ENCODE measurements around the gene PPM1F. TPM values are rescaled to one million over a fixed set of nuclear protein-coding genes. Genes with fewer than 3 reads are reported as not detected.

The PPM1F gene
- total RNA-seq, 2 donors from 2014 or later, result 33.1 TPM

DNA sequence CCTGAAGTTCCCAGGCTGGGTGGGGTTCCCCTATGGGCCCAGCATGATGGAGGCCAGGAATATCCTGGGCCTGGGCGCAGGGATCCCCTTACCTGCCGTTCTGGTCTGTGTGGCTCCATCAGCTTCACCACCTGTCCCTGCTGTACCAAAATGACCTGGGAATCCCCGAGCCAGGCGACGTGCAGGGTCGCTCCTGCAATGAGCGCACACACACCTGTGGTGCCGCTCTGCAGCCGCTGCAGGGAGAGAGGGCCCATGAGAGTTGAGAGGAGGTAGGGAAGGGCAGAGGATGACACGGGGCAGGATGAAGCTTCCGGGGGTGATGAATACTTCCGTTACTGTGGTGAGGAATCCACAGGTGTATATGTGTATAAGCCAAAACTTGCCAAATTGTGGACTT is 21.6 kb downstream of the PPM1F start:
- ATAC-seq (no peak), DNase-seq (no peak)
- intact Hi-C loops (cut with DNase I), result loop anchor here in 1 of 2 donors (10.0 kb wide), 1 partner anchor 156 kb away; no protein-coding TSS in a partner anchor

DNA sequence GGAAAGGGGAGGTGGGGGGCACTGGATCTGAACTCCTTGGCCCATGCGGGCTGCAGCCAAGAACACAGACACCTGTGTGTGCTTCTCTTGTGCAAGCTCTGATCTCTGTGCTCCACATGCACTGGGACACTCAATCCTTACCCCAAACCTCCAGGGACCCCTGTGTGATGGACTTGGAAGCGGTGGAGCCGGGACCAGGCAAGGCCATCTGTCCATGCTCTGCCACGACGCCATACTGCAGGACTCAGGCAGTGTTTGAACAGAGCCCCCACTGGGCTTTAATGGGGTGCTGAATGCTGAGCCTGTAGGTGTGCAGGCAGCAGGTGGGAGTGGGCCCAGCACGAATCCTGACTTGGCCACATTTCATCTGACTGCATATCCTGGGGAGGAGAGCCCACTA is 23.4 kb downstream of the PPM1F start:
- DNase-seq (no peak), ATAC-seq (no peak)

GRCh38 chr22:21928048-21928447 is 24.6 kb downstream of the PPM1F start:
- no peak for ATAC-seq
- intact Hi-C loops (cut with DNase I), result no loop called here
- DNase-seq, result no peak

More for the DNA sequence above, 23.4 kb downstream of the PPM1F start:
- intact Hi-C loops (cut with DNase I), result no loop called here

DNA sequence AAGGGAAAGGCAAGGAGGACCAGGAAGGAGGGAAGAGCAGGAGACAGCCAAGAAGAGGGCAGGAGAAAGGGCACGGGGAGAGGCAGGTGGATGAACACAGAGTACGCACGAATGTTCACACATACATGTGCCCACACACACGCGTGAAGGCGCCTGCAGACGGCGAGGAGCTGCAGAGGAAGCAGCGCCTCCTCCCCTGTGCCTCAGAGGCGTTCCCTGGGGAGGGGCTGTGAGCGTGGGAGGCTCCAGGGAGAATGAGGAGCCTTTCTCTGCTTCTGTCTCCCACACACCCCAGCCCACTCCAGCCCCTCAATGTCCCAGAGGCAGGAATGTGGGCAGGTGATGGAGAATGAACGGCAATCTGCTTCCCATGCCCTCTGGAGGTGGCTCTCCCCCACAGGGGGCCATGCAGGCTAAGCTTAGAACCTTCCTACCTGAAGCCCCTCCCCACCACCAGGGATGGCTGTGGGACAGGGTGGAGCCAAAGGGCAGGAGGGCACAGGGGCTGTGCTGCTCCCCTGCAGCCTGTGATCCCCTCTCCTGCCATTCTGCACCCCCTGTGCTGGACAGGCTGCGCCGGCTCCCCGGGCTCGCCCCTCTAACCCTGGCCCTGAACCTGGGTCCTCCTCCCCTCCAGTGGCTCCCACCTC is 25.3 kb downstream of the PPM1F start:
- intact Hi-C loops (cut with DNase I), result no loop called here
- DNase-seq, result no peak
- no peak for ATAC-seq

- intact Hi-C loops (cut with DNase I), result no loop called here
- no peak for ATAC-seq
- no peak for DNase-seq
These were observed 25.9 kb downstream of the PPM1F start for GRCh38 chr22:21926728-21927127.

- intact Hi-C loops (cut with DNase I), result no loop called here
- no peak for ATAC-seq
- no peak for DNase-seq
These were observed 29.5 kb downstream of the PPM1F start for GRCh38 chr22:21923163-21923561.

- ATAC-seq (no peak), DNase-seq (no peak)
- intact Hi-C loops (cut with DNase I), result no loop called here
These were observed 30.1 kb downstream of the PPM1F start for GRCh38 chr22:21922370-21923162.

GRCh38 chr22:21921729-21922128 is 30.9 kb downstream of the PPM1F start:
- DNase-seq (no peak), ATAC-seq (no peak)
- intact Hi-C loops (cut with DNase I), result no loop called here

DNA sequence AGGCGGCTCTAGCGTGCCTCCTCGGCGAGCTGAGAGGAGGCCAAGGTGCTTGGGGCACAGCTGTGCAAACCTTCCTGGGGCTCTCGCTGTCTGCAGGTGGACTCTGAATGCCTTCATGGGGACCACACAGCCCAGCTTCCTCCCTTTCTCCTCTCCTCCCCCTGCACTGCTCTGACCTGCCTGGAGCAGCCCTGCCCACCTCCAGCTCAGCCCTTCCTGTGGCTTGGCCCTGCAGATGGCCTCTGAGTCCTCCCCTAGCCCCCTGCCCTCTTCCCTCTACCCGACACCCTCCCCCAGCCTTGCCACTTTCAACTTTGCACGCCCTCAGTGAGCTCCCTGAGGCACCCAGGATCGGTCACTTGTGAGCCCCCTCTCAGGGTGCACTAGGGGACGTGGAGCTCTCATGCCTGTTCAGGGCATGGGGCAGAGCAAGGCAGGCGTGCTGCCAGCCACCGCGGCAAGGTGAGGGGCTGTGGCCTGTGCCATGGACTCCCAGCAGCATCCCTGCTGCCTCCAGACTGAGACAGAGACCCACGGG is 31.4 kb downstream of the PPM1F start:
- no peak for ATAC-seq
- no peak for DNase-seq
- intact Hi-C loops (cut with DNase I), result no loop called here

- DNase-seq (no peak), ATAC-seq (no peak)
- intact Hi-C loops (cut with DNase I), result no loop called here
These were observed 32.1 kb downstream of the PPM1F start for GRCh38 chr22:21920341-21921183.

- DNase-seq (no peak), ATAC-seq (no peak)
- intact Hi-C loops (cut with DNase I), result no loop called here
These were observed 32.9 kb downstream of the PPM1F start for GRCh38 chr22:21919526-21920307.

DNA sequence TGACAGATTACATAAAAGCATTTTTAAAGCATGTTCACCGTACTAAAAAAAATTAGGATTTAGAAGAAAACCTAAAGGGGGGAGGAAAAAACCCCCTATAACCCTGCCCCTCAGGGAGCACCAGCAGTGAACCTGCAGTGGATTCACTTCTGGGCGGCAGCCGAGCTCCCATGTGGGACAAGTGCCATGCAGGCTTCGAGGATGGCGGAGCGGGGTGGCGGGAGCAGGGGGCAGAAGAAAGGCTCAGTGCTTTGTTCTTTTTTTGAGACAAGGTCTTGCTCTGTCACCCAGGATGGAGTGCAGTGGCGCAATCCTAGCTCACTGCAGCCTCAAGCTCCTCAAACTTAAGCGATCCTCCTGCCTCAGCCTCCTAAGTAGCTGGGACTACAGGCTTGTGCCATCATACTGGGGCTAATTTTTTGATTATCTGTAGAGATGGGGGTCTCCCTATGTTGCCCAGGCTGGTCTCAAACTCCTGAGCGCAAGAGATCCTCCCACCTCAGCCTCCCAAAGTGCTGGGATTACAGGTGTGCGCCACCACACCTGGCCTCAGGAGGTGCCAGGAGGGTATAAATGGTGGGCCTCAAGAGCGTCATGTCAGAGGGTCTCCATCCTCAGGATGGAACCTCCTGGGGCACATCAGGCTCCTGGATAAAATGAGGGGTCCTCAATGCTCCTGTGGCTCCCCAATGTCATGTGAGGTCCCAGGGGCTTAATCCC is 34.0 kb downstream of the PPM1F start:
- no peak for DNase-seq
- intact Hi-C loops (cut with DNase I), result no loop called here
- no peak for ATAC-seq

DNA sequence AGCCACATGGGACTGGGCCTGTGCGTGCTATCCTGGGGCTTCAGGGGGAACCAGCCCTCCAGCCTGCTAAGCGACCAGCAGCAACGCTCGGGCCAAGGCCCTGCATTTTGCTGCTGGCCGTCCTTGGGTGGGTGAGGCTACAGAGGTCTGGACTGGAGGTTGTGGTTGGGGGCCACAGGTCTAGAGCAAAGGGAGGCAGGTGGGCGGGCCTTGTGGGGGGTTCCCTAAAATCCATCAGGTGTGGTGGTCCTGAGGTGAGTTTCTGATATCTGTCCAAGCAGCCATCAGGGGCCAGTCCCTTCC is 34.7 kb downstream of the PPM1F start:
- DNase-seq, result no peak
- intact Hi-C loops (cut with DNase I), result no loop called here
- ATAC-seq, result no peak

- ATAC-seq, result peak; percentile 69 to 70
- no peak for DNase-seq
- intact Hi-C loops (cut with DNase I), result no loop called here
These were observed 35.3 kb downstream of the PPM1F start for GRCh38 chr22:21917181-21917958.

- no peak for ATAC-seq
- intact Hi-C loops (cut with DNase I), result no loop called here
- DNase-seq, result no peak
These were observed 36.2 kb downstream of the PPM1F start for GRCh38 chr22:21916309-21916918.

- ATAC-seq, result no peak
- no peak for DNase-seq
- intact Hi-C loops (cut with DNase I), result no loop called here
These were observed 36.9 kb downstream of the PPM1F start for GRCh38 chr22:21915624-21916308.

Measured in left cardiac atrium (tissue), 4 donors.